ENCODE results near the gene BAZ1B.

DNA sequence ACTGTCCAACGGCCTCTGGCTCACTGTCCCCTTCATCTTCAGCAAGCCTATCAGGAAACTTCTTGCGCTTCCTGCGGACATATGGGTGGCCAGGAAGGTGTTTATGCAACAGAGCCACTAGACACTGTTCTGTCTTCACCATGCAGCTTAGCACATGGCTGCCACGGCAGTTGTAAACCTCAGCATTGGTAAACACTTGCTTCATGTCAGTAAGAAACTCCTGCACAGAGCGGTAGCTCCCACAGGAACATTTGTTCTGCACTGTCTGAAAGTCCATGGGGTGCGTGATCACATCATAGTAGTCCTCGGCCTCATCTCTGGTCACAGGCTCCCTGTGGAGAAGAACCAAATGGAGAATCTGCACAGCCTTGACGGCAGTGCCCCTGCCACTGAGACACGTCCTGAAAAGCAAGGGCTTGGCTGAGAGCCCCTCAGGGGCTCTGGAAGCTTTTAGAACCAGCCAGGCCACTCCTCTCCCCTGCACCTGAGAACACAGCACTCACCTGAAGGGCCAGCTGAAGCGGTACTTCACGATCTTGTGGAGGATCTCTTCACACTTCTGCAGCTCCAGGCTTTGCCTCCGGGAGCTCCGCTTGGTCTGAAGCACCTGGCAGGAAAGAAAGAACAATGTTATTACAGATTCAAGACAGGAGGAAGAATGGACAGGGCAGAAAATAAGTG lies 79.7 kb downstream of the BAZ1B start:
- TF ChIP-seq, protein P1, sequence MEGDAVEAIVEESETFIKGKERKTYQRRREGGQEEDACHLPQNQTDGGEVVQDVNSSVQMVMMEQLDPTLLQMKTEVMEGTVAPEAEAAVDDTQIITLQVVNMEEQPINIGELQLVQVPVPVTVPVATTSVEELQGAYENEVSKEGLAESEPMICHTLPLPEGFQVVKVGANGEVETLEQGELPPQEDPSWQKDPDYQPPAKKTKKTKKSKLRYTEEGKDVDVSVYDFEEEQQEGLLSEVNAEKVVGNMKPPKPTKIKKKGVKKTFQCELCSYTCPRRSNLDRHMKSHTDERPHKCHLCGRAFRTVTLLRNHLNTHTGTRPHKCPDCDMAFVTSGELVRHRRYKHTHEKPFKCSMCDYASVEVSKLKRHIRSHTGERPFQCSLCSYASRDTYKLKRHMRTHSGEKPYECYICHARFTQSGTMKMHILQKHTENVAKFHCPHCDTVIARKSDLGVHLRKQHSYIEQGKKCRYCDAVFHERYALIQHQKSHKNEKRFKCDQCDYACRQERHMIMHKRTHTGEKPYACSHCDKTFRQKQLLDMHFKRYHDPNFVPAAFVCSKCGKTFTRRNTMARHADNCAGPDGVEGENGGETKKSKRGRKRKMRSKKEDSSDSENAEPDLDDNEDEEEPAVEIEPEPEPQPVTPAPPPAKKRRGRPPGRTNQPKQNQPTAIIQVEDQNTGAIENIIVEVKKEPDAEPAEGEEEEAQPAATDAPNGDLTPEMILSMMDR (IDR thresholded peaks at IDR 0.05), result no peak
- TF ChIP-seq POLR2A (IDR thresholded peaks at IDR 0.05) (no peak), POLR2AphosphoS5 (IDR thresholded peaks at IDR 0.05) (no peak)
